Measurements from ENCODE around the gene SEL1L3.

Gene SEL1L3

DNA sequence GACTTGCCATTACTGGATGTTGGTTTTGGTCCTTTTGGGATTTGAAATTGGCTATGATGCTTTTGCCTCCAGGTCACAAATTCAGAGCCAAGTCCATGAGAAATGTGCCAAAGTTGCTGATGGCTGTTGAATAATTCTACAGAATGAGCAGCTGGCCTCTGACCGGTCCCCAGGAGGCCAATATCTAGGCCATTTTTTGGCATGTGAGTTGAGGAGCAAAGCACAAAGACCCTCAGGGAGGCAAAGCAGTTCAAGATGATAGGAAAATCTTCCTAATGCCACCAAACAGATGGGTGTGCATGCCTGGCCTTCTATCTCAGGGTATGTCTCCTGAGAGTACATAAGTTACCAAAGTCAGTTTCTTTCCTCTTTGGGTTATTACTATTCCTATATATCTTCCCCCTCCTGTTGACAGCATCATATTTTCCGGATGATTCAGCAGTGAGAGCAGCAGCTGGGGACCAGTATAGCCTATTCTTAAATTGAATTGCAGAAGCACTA is 44.4 kb downstream of the SEL1L3 start:
- ATAC-seq (ENCODE audit: insufficient read depth, low read depth), result no peak
- no peak for TF ChIP-seq EZH2 (IDR thresholded peaks at IDR 0.05; ENCODE audit: borderline replicate concordance, low read depth, low read length, severe bottlenecking)
- TF ChIP-seq, protein P1, sequence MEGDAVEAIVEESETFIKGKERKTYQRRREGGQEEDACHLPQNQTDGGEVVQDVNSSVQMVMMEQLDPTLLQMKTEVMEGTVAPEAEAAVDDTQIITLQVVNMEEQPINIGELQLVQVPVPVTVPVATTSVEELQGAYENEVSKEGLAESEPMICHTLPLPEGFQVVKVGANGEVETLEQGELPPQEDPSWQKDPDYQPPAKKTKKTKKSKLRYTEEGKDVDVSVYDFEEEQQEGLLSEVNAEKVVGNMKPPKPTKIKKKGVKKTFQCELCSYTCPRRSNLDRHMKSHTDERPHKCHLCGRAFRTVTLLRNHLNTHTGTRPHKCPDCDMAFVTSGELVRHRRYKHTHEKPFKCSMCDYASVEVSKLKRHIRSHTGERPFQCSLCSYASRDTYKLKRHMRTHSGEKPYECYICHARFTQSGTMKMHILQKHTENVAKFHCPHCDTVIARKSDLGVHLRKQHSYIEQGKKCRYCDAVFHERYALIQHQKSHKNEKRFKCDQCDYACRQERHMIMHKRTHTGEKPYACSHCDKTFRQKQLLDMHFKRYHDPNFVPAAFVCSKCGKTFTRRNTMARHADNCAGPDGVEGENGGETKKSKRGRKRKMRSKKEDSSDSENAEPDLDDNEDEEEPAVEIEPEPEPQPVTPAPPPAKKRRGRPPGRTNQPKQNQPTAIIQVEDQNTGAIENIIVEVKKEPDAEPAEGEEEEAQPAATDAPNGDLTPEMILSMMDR (IDR thresholded peaks at IDR 0.05; ENCODE audit: borderline replicate concordance, extremely low read depth, low read length, poor library complexity, severe bottlenecking), result no peak
- Histone ChIP-seq H3K4me2 (ENCODE audit: insufficient read depth, low read length) (no peak overlapping the region), H3K36me3 (ENCODE audit: insufficient read depth, low read length) (no peaks in the 10 kb centered on the region), H3K4me3 (ENCODE audit: low read depth in 1 of 2, low read length in 2 of 2) (no peak overlapping the region), H3K27ac (ENCODE audit: low read length) (no peak overlapping the region), H3K9me3 (ENCODE audit: insufficient read depth, low read length, severe bottlenecking) (no peaks in the 10 kb centered on the region), H3K4me1 (ENCODE audit: insufficient read depth, low read length) (no peaks in the 10 kb centered on the region), H3K9ac (ENCODE audit: low read depth, low read length) (no peak overlapping the region), H3K79me2 (ENCODE audit: insufficient read depth, low read length) (no peaks in the 10 kb centered on the region), H3K27me3 (ENCODE audit: insufficient read depth, low read length, poor library complexity) (no peaks in the 10 kb centered on the region), H4K20me1 (ENCODE audit: insufficient read depth, low read length) (no peaks in the 10 kb centered on the region), H2AFZ (ENCODE audit: low read depth, low read length) (no peak overlapping the region)
- no peak for DNase-seq

DNA sequence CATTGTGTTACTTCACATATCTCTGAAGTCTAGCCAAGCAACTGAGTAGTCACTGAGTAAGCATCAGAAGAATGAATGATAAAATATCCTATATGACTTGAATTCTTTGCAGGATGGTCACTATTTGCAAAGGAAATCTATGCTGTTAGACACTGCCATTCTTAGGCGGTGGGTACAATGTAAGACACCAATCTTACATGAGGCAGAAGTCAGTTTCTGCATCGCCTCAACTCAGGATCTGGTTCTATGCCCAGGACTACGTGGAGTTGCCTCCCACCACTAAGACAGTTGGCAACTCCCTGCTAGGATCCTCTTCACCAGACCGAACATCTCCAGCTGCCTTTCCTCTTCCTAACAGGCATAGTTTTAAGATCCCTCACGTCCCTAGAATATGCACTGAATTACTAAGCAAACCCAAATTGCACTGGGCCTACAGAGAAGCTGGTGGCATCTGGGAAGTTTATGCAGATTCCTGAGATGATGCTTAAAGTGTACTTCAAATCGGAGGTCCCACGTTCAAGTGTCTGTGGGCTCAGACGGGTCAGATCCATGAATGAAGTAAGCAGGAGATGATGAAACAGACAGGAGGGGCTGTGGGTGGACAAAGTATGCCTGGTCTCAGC is 45.6 kb downstream of the SEL1L3 start:
- no peaks in the 10 kb centered on the region for H3K79me2 ChIP-seq (ENCODE audit: insufficient read depth, low read length)
- no peak for TF ChIP-seq EZH2 (IDR thresholded peaks at IDR 0.05; ENCODE audit: borderline replicate concordance, low read depth, low read length, severe bottlenecking)
- TF ChIP-seq, protein P1 (IDR thresholded peaks at IDR 0.05; ENCODE audit: borderline replicate concordance, extremely low read depth, low read length, poor library complexity, severe bottlenecking), result no peak
- H4K20me1 ChIP-seq (ENCODE audit: insufficient read depth, low read length), result no peaks in the 10 kb centered on the region
- no peaks in the 10 kb centered on the region for H3K4me1 ChIP-seq (ENCODE audit: insufficient read depth, low read length)
- no peak overlapping the region for H3K9ac ChIP-seq (ENCODE audit: low read depth, low read length)
- no peak overlapping the region for H3K4me3 ChIP-seq (ENCODE audit: low read depth in 1 of 2, low read length in 2 of 2)
- DNase-seq (no peak), ATAC-seq (ENCODE audit: insufficient read depth, low read depth) (no peak)
- H3K36me3 ChIP-seq (ENCODE audit: insufficient read depth, low read length), result no peaks in the 10 kb centered on the region
- H3K27me3 ChIP-seq (ENCODE audit: insufficient read depth, low read length, poor library complexity), result no peaks in the 10 kb centered on the region
- no peak overlapping the region for H3K27ac ChIP-seq (ENCODE audit: low read length)
- H3K4me2 ChIP-seq (ENCODE audit: insufficient read depth, low read length), result no peak overlapping the region
- H2AFZ ChIP-seq (ENCODE audit: low read depth, low read length), result no peak overlapping the region
- H3K9me3 ChIP-seq (ENCODE audit: insufficient read depth, low read length, severe bottlenecking), result no peaks in the 10 kb centered on the region

DNA sequence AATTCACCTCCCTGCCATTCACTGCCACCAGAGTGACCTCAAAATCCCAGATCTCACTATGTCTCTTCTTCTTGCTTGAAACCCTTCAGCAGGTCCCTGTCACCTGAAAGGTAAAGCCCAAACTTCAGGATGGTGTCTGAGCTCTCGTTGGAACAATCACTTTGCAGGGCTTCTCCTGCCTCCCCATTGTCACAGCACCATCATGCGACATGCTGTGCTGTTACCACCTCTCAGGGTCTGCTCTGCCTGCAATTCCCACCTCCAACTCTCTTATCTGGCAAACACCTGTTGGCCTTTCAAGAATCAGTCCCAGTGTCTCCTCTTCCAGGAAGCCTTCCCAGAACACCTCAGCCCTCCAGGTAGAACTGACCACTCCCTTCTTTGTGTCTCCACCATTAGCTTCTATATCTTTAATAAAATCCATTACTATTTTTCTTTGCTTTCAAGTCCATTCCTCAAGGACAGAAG is 46.2 kb downstream of the SEL1L3 start:
- no peak for TF ChIP-seq EZH2 (IDR thresholded peaks at IDR 0.05; ENCODE audit: borderline replicate concordance, low read depth, low read length, severe bottlenecking)
- TF ChIP-seq, protein P1 (IDR thresholded peaks at IDR 0.05; ENCODE audit: borderline replicate concordance, extremely low read depth, low read length, poor library complexity, severe bottlenecking), result no peak
- H4K20me1 ChIP-seq (ENCODE audit: insufficient read depth, low read length), result no peaks in the 10 kb centered on the region
- no peaks in the 10 kb centered on the region for H3K4me1 ChIP-seq (ENCODE audit: insufficient read depth, low read length)
- ATAC-seq (ENCODE audit: insufficient read depth, low read depth) (no peak), DNase-seq (no peak)
- no peaks in the 10 kb centered on the region for H3K79me2 ChIP-seq (ENCODE audit: insufficient read depth, low read length)
- H3K4me2 ChIP-seq (ENCODE audit: insufficient read depth, low read length), result no peak overlapping the region
- no peaks in the 10 kb centered on the region for H3K27me3 ChIP-seq (ENCODE audit: insufficient read depth, low read length, poor library complexity)
- no peaks in the 10 kb centered on the region for H3K9me3 ChIP-seq (ENCODE audit: insufficient read depth, low read length, severe bottlenecking)
- no peak overlapping the region for H3K4me3 ChIP-seq (ENCODE audit: low read depth in 1 of 2, low read length in 2 of 2)
- no peak overlapping the region for H3K27ac ChIP-seq (ENCODE audit: low read length)
- no peak overlapping the region for H2AFZ ChIP-seq (ENCODE audit: low read depth, low read length)
- H3K36me3 ChIP-seq (ENCODE audit: insufficient read depth, low read length), result no peaks in the 10 kb centered on the region
- H3K9ac ChIP-seq (ENCODE audit: low read depth, low read length), result no peak overlapping the region
